Stomach (tissue), 9 donors: ENCODE measurements around the gene ACAA1. TPM values are rescaled to one million over a fixed set of nuclear protein-coding genes. Genes with fewer than 3 reads are reported as not detected.

Experiments
- DNase-seq, 2 donors: peaks; one replicate each; pipeline versions ENCODE4 v3.0.0 to v3.0.0-alpha.2; 2013 to 2019
- H3K27ac ChIP-seq, 5 donors: fragments of 200-600 bp in 4 of 5; sonication (generic) in 4 of 5; one replicate each; pipeline ENCODE4 v1.5.1; 2013 to 2019; ENCODE audit warnings: mild to moderate bottlenecking in 1 of 5, moderate library complexity in 1 of 5
- H3K27me3 ChIP-seq, 3 donors: fragments of 200-600 bp; sonication (generic); one replicate each; pipeline ENCODE4 v1.5.1; 2017 to 2019; ENCODE audit warnings: mixed run types in 1 of 3
- H3K36me3 ChIP-seq, 4 donors: fragments of 200-600 bp; sonication (generic); 1 replicate in 3 of 4; 2 replicates in 1 of 4; pipeline ENCODE4 v1.5.1; 2016 to 2019
- H3K4me1 ChIP-seq, 4 donors: fragments of 200-600 bp; sonication (generic); one replicate each; pipeline ENCODE4 v1.5.1; 2016 to 2019
- H3K4me3 ChIP-seq, 4 donors: fragments of 200-600 bp; sonication (generic) in 3 of 4; one replicate each; pipeline ENCODE4 v1.5.1; 2016 to 2019; ENCODE audit warnings: mild to moderate bottlenecking in 1 of 4
- H3K9me3 ChIP-seq, 4 donors: fragments of 200-600 bp; sonication (generic); one replicate each; pipeline ENCODE4 v1.5.1; 2016 to 2019
- CTCF ChIP-seq, 7 experiments: fragments of 450-650 bp in 4 of 7; fragments of 200-600 bp in 3 of 7; sonication (generic) in 3 of 7; IDR thresholded peaks; one replicate each; pipeline ENCODE4 v1.5.1; 2016 to 2019; ENCODE audit warnings: antibody characterized with exemption in 7 of 7, control low read depth in 2 of 7, mild to moderate bottlenecking in 1 of 7
- EP300 ChIP-seq: sonication (generic); formaldehyde crosslinking; IDR thresholded peaks from one replicate; pipeline ENCODE4 v1.6.1; 2017; ENCODE audit warnings: antibody characterized with exemption
- POLR2A ChIP-seq, 4 donors: fragments of 450-650 bp; IDR thresholded peaks; one replicate each; pipeline ENCODE4 v1.6.1; 2016; ENCODE audit warnings: antibody characterized with exemption in 4 of 4, control low read depth in 2 of 4, mild to moderate bottlenecking in 1 of 4, moderate library complexity in 1 of 4
- POLR2AphosphoS5 ChIP-seq, 3 donors: sonication (generic); formaldehyde crosslinking; IDR thresholded peaks; one replicate each; pipeline ENCODE4 v1.6.1; 2016; ENCODE audit warnings: antibody characterized with exemption in 3 of 3
- WGBS, 5 donors: extraction: QIAGEN DNeasy Blood & Tissue Kit in 3 of 5; methylation state at CpG; one replicate each; pipeline versions ENCODE4 v1.1.5 to v1.1.7; 2013 to 2018; 5-methylcytosine and 5-hydroxymethylcytosine counted together
- intact Hi-C: fragments of 100-400 bp; cut with DNase I; formaldehyde crosslinking; loops from one replicate; pipeline ENCODE4 v1.15.1; 2023; ENCODE audit warnings: low total_unique reads
- polyA plus RNA-seq, 3 donors: library from polyadenylated mRNA; stranded (reverse); fragments of 200-250 nt; gene quantifications; one replicate each; pipeline ENCODE4 v1.2.3, GENCODE V29; 2013
- total RNA-seq, 5 donors: library from RNA; depleted of rRNA; stranded (reverse); fragments of >200 nt; gene quantifications; one replicate each; pipeline versions ENCODE4 v1.1.0 to v1.2.3, GENCODE V29; 2014 to 2016
- donor health status: healthy with polysubstance abuse.
- donor health status: Bipolar disorder and iron deficiency.
- donor health status: healthy.

Gene ACAA1
- total and polyA plus RNA-seq, 8 donors = 44.2 to 249 (median 75.7) TPM

DNA sequence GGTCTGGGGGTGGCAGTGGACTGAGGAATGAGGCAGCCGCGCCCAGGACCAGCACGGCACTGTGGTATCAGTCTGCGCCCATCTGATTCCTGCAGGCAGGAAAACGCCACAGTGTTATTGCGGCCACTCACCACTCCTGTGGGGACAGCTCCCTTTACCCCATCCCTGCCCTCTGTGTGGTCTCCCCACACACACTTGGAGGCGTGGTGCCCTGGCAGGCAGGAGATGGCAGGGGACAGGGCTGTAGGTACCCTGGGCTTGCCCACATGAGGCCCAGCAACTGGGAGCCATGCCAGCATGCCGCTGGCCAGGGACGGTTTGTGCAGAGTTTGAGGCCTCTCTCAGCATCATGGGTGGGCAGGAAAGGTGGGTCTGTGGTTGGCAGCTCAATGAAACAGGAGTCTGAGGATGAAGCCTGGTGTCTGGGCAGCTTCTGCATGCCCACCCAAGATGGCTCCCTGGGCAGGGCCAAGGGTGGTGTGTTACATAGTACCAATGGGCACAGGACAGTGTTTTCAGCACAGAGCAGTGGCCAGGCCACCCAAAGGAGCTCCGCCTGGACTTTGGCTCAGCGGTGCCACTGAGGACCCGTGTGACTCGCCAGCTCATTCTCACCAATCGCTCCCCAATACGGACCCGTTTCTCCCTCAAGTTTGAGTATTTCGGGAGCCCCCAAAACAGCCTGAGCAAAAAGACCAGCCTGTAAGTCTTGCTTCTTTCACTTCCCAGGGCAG, 27.2 kb downstream of the ACAA1 start:
- peaks cover 0 to 10% (median 3%) of the 10 kb centered on the region in 4 donors for H3K9me3 ChIP-seq
- TF ChIP-seq POLR2A (IDR thresholded peaks at IDR 0.05) (no peak), EP300 (no peak), POLR2AphosphoS5 (IDR thresholded peaks at IDR 0.05) (no peak), CTCF (IDR thresholded peaks at IDR 0.05) (no peak)
- peak in 1 of 2 donors; percentile 15 for DNase-seq

GRCh38 chr3:38108649-38109579, 28.0 kb downstream of the ACAA1 start:
- Histone ChIP-seq H3K27ac (no peak overlapping the region), H3K4me1 (peaks cover 0 to 7% (median 0%) of the 10 kb centered on the region in 4 donors), H3K36me3 (no peaks in the 10 kb centered on the region), H3K9me3 (peaks cover 0 to 10% (median 3%) of the 10 kb centered on the region in 4 donors), H3K27me3 (no peaks in the 10 kb centered on the region), H3K4me3 (no peak overlapping the region)
- 69 to 86% (median 84%) methylated on average over 6 to 11 of the region's 11 CpGs for WGBS, 5 donors
- intact Hi-C loops = no loop called here
- peak in 1 of 2 donors; percentile 24 for DNase-seq
- TF ChIP-seq POLR2A (IDR thresholded peaks at IDR 0.05) = no peak
- no peak for TF ChIP-seq EP300
- no peak for TF ChIP-seq POLR2AphosphoS5 (IDR thresholded peaks at IDR 0.05)
- TF ChIP-seq CTCF (IDR thresholded peaks at IDR 0.05) = no peak

More for the DNA sequence above, 27.2 kb downstream of the ACAA1 start:
- Histone ChIP-seq H3K4me3 (no peak overlapping the region), H3K36me3 (no peaks in the 10 kb centered on the region), H3K27ac (no peak overlapping the region), H3K27me3 (no peaks in the 10 kb centered on the region), H3K4me1 (peaks cover 0 to 7% (median 0%) of the 10 kb centered on the region in 4 donors)
- intact Hi-C loops = no loop called here
- WGBS, 5 donors = 91 to 94% (median 92%) methylated on average over 13 to 17 of the region's 17 CpGs

- no peak for TF ChIP-seq POLR2AphosphoS5 (IDR thresholded peaks at IDR 0.05)
- no peak for TF ChIP-seq CTCF (IDR thresholded peaks at IDR 0.05)
- TF ChIP-seq EP300 = no peak
- no peak for TF ChIP-seq POLR2A (IDR thresholded peaks at IDR 0.05)
- Histone ChIP-seq H3K27ac (no peak overlapping the region), H3K9me3 (peaks cover 0 to 10% (median 3%) of the 10 kb centered on the region in 4 donors), H3K4me3 (no peak overlapping the region), H3K4me1 (peaks cover 0 to 7% (median 0%) of the 10 kb centered on the region in 4 donors), H3K36me3 (no peaks in the 10 kb centered on the region), H3K27me3 (no peaks in the 10 kb centered on the region)
- WGBS, 5 donors = 80 to 91% (median 90%) methylated on average over 5 to 7 of the region's 7 CpGs
- intact Hi-C loops = no loop called here
- DNase-seq = peak in 1 of 2 donors; percentile 17
Measured at GRCh38 chr3:38107911-38108648, 28.8 kb downstream of the ACAA1 start.

DNA sequence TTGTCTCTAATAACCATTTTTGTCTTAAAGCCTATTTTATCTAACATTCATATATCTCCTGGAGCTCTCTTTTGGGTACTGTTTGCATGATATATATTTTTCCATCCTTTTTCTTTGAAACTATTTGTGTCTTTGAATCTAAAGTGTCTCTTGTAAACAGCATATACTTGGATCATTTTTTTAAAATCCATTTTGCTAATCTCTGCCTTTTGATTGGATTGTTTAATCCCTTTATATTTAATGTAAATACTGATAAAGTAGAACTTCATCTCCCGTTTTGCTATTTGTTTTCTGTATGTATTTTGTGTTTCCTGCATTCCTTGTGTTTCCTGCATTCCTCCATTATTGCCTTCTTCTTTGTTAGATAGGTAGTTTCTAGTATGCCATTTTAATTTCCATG, 31.4 kb downstream of the ACAA1 start:
- Histone ChIP-seq H3K4me3 (no peak overlapping the region), H3K27me3 (no peaks in the 10 kb centered on the region), H3K4me1 (peaks cover 0 to 7% (median 0%) of the 10 kb centered on the region in 4 donors), H3K9me3 (peaks cover 0 to 10% (median 3%) of the 10 kb centered on the region in 4 donors), H3K36me3 (no peaks in the 10 kb centered on the region), H3K27ac (no peak overlapping the region)
- intact Hi-C loops = no loop called here
- no peak for TF ChIP-seq POLR2A (IDR thresholded peaks at IDR 0.05)
- TF ChIP-seq EP300 = no peak
- no peak for TF ChIP-seq POLR2AphosphoS5 (IDR thresholded peaks at IDR 0.05)
- TF ChIP-seq CTCF (IDR thresholded peaks at IDR 0.05) = no peak
- DNase-seq = no peak
- 16 to 59% (median 31%) methylated on average over 1 of the region's 1 CpG for WGBS, 5 donors
